Measurements from ENCODE around the gene ITM2C.

Gene ITM2C

DNA sequence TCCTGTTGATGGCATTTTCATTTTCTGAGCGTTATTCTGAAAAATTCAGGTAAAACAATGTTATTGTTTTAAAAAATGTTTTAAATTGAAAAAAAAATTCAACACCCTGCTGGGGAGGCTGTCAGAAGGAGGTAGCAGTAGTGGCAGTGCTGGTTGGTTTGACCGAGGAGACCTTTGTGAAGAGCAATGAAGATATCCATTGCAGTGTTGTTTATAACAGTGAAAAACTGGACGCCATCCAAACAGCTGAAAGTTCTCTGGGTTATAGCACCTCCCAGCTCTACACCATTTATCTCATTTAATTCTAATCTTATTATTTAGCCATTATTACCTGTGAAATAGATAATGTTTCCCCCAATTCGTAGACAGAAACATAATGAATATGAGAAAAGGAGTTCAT is 12.6 kb upstream of the ITM2C start:
- no peak for DNase-seq (ENCODE audit: low spot score)

DNA sequence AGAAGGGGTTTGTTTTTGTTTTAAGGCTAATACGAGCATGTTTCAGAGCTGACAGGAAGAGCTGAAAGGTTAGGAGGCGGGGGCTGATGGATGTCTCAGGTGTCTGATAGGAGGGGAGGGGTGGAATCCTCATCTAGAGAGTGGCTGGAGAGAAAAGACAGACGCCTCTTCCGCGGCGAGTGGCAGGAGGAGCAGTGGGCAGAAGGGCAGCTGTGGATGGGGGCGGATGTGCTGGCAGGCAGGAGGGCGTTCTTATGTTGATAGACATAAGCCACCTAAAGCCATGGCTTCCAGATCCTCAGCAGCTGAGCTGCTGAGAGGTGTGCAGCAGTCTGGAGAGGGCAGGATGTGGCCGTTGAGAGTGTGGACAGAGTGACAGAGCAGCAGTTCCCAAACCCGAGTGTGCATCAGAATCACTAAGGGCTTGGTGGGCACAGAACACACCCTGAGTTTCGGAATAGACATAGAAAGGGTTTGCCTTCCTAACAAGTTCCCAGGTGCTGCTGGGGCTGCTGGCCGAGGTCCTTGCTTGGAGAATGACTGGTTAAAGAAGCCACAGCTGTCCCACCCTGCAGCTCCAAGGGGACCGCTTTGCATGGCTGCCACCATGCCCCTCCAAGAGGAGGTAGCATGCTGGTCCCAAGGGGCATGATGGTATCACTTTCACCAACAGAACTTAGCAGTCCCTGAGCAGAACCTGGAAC is 3.0 kb upstream of the ITM2C start:
- DNase-seq (ENCODE audit: low spot score), result no peak

DNA sequence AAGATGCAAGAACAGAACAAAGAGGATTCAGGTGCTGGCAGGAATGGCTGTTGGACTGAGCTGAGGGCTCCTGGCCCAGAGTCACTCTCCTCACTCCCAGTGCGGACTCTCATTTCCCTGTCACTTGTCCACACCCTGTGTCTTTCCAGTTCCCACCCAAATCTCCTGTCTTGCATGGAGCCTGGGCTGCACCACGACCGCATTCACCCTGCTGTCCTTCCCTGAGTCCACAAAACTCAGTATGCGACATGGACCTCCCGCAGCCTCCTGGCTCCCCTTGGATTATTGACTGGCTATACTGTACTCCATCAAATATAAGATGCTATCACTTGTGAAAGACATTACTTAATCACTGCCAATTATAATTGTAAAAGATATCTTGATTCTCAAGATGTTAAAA is 2.5 kb upstream of the ITM2C start:
- no peak for DNase-seq (ENCODE audit: low spot score)

DNA sequence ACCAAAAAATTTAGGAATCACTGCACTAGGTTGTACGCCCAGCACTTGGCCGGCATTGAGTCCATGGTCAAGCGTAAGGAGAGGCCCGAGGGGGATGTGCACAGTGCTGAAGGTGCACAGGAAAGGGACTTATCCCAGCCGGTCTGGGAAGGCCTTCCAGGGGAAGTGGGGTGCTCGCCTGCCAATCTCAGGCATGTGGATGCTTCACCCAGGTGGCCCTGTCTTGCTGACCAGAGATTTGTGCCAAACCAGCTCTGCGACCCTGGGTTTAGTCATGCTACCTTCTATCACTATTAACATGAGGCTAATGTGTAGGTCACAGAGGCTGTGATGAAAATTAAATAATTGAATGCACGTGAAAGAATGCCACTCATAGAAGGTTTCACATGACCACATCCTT is 1.7 kb upstream of the ITM2C start:
- no peak for DNase-seq (ENCODE audit: low spot score)

DNA sequence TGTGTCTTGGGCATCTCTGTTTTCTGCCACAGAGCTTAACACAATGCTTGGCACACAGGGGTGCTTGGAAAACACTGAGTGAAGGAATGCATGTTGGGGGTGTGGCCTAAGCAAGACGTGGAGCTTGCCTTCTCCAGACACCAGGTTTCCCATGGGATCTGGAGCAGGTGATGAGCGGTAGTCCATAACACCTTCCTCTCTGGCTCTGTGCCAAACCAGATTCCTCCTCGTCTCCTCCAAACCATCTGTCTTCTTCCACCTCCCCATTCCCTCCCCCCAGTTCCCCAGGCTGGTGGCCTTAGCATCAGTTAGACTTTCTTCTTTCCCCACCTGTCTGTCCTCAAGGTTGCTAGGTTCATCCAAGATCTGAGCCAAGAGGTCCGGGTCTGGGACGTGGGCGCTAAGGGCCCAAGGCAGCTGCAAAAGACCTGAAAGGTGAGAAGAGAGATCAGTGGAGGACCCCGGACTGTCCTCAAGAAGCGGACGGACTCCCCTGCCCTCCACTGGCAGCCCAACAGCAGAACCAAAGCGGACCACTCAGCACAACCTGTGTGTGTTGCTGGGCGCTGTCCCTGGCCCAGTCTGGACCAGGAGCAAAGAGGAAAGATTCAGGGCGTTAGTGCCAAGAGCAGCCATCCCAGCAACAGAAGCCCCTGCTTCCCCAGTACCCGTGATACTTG is 1.2 kb upstream of the ITM2C start:
- no peak for DNase-seq (ENCODE audit: low spot score)

DNA sequence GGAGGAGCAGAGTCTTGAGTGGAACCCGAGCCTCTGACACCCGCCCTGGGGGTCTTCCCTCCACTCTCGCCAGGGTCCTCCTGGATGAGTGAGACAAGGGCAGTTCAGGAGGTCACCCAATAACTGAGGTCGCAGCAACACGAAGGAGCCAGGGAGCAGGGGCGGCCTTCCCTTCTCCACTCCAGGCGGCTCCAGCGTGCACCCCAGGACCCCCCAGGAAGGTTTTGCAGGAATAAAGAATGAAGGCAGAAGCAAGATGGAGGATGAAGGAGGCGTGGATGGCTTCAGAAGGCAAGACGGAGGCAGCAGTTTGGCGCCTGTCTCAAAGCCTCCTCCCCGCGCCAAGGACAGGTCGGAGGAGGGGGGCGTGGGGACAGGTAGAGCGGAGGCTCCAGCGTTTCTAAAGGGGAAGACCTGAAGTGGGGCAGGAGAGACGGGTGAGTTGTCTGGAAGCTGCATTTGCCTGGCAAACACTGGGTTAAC is 579 bp upstream of the ITM2C start:
- no peak for DNase-seq (ENCODE audit: low spot score)

DNA sequence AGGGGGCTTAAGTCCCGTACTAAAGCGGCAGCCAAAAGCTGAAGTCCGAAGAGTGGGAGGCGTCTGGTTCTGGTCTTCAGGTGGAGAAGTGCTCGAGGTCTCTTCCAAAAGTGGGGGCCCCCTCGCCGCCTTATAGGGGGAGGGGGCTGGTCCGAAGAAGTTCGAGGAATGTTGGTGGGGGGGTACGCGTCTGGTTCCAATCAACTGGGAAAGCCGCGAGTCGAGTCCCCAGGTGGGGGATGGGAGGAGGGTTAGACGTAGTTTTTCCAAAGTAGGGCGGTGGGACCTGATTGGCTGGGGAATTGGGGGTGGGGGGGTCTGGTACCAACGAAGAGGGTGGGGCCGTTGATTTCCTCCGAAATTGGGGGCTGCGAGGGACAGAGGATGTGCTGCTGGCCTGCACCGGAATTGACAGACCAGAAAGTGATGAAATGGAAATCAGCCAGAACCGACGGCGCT is 594 bp downstream of the ITM2C start:
- DNase-seq (ENCODE audit: low spot score), result no peak

DNA sequence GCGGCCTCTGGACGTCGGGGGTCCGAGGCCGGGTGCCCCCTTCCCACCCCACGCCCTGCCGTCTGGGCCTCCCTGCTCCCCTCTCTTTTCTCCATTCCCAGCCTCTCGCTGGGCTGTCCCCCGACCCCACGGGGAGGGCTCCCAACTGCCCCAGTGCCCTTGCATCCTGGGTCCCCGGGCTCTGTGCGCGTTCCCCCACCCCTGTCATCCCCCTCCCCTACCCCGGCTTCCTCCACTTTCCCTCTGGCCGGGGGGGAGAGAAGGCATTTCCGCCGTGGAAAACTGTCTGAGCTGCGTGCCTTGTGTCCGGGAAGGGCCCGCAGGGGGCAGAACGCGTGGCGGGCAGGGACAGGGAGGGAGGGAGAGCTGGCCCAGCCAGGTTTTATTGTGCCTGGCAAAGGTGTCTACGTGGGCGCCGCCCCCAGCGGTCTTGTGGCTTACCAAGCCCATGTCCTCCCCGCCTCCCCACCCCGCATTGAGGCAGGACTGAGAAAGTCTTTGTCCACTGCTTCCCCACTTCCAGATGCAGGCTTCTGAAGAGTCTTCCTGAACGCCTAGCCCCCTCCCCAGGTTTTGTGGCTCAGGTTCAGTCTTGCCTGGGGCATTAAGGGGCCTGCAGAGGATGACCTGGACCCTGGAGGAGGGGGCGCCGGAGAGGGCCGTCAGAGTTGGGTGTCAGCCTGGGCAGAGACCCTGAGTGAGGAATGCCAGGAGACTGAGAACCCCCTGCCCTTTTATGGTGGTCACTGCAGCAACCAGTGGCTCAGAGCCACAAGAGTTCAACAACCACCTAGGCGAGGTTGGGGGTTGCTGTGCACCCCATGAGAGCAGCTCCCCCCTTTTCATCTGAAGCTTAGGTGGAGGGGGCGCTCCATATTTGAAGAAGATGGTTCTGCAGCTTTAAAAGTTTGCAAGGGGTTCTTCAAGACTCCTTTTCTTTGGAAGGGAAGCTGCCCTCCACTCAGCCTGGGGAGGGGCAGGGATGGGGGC is 1.3 kb downstream of the ITM2C start:
- no peak for DNase-seq (ENCODE audit: low spot score)

DNA sequence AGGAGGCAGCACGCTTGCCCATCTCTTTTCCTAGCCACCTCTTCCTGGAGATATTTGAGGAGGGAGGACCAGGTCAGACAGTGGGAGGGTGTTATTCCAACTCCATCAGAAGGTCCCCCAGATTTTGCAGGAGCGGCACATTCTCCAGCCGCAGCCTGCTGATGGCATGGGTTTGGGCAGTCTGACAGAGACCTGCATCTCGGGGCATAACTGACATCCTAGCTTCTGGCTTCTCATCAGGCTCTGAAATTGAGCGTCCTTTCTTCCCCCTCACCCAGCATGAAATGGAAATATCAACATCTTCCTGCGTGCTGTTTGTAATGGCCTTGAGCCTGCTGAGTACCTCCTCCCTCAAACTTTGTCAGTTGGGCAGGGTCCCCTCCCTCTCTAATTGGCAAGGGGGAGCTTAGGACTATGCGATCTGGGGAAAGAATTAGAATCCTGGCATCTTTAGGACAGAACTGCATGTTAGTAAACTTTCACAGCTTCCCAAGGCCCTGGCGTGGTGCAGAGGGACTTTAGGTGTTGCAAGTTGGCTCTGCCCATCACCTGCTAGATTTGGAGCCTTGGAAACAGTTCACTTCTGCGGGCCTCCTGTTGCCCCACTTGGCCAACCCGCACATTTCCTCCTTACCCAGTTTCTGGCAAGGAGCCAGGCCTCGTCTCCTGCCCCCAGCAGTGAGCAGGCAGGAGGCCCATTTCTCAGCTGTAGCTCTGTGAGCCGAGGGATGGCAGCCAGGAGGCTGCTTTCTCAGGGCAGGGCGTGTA is 2.2 kb downstream of the ITM2C start:
- DNase-seq (ENCODE audit: low spot score), result peak; percentile 73

DNA sequence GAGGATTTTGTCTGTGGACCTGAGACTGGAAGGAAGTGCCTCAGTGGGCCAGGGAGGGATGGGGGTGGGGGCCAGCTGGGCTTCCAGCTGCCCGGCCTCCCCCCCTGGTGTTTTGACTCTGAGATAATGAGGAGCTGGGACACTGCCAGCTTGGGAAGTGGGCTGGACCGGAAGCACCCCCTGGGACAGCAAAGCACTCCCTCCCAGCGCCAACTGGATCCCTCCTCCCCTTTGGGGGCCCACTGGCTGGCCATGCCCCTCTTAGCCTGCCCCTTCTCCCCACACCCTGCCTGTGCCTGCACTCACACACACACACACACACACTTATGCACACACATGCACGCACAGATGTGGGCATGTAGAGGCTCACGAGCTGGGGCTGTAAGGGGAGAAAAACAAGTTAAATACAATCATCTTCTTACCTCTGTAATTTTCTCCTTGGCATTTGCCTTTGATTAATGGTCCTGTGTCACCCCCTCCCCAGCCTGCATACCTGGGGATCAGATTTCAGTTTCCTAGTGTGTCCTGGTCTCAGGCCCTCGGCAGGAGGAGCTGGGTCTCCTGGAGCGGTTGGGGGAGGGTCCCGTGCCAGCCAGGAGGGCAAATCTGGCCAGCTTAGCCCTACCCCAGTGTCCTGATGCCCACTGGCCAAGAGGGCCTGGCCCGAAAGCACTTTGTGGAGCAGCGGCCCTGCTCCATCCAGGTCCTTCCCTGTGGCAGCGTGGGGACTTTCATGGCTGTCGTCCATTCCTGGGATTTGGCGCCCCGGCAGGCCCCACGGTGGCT is 3.6 kb downstream of the ITM2C start:
- no peak for DNase-seq (ENCODE audit: low spot score)

DNA sequence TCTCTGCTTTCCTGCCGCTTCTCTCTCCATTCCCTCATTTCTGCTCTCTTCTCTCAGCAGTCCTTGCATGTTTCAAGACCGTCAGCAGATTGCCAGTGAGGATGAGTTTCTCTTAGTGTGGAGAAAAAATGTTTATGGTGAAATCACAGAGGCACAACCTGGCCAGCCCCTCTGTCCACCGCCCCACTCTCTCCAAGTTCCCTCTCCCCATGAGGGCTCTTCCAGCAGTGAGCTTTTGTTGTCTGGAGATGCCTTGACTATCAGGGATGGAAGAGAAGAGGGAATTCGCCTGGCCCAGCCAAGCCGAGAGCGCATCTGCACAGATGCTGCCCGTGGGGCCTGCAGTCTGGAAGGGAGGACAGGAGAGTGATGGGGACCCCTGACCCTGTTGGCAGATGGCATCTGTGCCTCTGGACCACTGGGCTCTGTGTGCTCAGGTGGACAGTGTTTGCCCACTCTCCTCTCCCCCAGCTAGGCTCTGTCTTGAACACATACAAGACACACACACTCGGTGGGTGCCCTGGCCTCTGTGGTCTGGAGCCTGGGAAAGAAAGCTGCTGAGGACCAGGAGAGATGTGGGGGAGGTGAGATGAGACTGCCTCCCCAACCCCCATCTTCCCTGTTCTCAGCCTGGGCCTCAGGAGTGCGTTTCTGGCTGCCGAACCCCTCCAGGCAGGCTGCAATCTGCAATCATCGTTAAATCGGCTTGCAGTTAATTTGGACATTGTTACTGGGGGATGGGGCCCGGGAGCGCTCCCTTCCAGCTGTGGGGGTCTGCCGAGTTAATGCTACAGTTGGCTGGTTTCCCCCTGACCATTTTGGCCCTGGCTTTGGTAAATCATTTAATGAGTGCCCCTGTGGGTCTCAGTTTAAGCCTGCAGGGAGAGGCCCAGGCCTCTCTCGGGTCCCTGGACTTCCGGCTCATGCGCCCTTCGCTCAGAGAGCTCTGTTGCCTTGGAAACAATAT is 4.5 kb downstream of the ITM2C start:
- no peak for DNase-seq (ENCODE audit: low spot score)

DNA sequence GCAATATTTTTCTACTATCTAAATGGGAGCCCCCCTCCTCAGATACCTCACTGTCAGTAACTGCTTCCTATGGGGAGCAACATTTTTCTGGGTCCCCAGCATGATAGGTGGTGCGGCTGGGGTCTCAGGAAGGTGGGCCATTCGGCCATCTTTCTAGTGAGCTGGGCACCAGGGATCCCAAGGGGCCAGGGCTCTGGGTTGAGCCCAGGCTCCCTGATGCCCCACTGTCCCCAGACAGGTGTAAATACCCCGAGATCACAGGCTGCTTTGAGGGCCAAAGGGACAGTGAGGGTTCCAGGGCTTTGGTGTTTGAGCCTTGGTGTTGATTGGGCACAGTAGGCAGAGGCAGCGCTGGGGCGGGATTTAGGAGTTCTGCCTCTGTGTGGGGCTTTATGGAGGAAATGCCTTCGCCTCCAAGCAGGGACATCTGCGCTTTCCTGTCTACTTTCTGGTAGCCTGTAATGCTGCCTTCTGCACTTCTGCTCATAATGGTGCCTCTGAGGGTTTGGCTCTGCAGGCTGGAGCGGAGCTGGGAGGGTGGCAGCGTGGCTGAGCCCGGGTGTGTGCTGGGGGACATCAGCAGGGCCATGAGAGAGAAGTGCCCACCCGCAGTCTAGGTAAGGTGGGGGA is 5.3 kb downstream of the ITM2C start:
- DNase-seq (ENCODE audit: low spot score), result no peak

DNA sequence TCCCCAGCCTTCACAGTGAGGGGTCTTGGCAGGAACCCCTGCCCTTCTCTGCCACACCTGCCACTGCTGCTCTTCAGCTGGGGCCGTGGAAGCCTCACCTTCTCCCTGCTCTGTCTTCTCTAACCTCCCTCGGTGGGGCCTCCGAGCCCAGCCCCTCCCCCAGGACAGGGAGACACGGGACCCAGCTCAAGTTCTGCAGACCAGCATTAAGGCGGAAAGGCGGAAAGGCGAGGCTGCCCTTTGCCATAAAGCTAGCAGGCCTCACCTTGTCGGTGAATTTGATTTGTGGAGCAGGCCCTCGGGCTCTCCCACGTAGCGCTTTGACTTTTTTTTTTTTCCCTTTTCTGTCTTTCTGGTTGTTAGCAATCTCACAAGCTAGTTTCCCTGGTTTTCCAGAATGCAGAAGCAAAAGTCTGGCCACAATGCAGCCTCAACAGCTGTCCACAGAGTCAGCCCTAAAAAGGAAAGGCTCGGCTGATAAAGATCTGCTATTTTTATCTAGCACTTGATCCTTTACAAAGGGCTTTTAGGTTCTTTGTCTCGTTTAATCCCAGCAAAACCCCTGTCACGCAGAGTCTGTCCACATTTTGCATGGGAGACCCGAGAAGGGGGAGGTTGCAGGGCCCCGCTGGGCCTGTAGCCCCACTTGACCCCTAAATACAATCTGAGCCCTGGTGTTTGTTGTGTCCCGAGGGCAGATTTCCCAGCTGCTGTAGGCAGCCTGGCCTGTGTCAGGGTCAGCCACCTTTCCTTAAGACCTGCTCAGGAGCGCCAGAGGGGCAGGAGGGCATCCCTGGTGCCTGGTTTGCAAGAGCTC is 6.0 kb downstream of the ITM2C start:
- no peak for DNase-seq (ENCODE audit: low spot score)

DNA sequence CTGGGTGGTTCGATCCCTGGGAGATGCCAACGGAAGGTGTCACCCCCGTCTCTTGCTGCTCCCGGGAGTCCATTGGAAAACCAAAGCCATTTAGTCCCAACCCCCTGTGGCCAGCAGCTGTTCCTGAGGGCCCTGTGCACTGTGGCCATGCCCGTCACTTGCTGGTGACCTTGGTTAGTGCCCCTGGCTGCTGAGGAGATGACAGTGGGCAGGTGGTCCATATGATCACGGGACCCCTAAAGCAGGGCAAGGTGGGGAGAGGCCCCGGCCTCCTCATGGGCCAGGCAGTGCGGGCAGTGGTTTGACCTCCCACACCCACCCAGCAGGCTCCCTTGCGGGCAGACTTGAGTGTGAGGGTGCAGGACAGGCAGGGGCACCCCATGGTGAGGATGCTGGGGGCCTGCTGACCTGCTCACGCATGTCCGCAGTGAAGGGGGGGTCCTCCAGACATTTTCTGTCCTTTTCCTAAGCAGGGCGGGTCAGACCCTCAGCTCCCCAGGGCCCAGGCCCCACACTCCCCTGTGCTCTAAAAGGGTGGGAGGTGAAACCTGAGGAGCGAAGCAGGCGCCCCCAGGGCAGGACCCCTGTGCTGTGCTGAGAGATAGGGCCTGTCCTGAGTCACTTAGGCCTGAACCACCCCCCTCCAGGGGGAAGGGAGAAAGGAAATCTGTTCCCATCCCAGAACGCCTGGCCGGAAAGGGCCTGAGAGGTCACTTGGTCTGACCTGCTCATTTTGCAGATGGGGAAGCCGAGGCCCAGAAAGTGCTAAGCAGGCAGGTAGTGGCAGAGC is 6.8 kb downstream of the ITM2C start:
- no peak for DNase-seq (ENCODE audit: low spot score)

DNA sequence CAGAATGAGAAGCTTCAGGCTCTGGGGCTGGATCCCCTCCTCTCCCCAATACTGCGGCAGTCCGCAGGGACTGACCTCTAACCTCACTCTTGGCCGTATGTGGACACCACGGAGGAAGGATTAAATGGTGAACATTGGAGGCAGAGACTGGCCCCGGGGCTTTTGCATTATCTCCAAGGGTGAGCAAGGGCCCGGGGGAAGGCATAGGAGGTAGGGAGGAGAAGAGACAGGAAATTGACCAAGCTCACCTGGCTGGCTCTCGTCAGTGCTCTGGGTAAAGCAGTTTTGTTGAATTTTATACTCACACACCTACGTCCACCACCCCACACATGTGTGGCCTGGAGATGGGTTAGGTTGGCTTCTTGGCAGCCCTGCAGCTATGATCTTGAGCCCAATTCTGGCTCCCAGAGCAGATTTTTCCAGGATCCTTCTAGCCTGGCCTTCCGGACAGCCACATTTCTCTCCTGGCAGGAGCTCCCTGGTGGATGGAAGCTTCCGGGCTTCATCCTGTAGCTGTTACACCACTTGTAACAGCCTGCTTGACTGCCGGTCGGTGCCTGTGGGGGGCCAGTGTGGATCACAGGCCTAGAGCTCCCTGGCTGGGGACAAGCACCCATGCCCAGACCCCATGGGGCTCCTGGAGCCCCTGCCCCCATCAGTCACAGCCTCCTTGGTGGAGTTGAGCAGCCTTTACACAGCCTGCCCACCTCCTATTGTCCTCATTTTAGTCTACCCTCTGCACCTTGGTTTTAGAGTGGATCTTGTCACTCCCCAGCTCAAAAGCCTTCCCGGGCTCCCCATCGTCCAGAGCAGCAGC is 7.6 kb downstream of the ITM2C start:
- DNase-seq (ENCODE audit: low spot score), result no peak

DNA sequence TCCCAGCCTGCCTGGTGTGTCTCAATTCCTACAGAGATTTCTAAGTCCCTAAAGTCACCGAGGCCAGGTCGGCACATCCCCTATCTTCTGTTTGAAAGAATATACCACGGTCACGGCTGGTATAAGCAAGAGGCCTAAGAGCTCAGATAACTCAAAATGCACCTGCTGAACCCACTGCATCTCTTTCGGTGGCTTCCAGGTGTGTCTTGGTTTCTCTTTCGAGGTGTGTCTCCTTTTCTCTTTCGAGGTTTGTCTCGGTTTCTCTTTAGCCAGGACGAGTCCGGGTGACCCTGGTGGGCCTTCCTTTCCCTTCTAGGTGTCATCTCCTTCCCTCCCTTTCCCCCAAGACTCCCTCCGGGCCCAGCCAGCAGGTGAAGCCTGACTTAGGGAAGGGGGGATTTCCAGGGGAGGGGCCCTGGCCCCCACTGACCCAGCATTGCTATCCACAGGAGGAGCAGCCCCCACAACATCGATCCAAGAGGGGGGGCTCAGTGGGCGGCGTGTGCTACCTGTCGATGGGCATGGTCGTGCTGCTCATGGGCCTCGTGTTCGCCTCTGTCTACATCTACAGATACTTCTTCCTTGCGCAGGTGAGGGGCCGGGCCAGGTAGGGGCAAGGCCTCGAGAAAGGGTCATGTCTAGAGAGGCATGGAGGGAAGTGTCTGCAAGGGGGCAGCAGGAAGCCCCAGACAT is 8.4 kb downstream of the ITM2C start:
- no peak for DNase-seq (ENCODE audit: low spot score)

Measured in CD4-positive, alpha-beta T cell treated with Interleukin-6 at 100 ng/mL for 8 hours (primary cell).